Caco-2 (cell line): ENCODE results near the gene FTCD. TPM values are rescaled to one million over a fixed set of nuclear protein-coding genes. Genes with fewer than 3 reads are reported as not detected.

Source experiments
- BruUV-seq: library from RNA; stranded (reverse); fragments of 400-500 nt; replicated peaks from 2 replicates; lab custom pipeline; 2021; lab: Mats Ljungman, UMichigan
- CTCF ChIA-PET: fragments of 300-600 bp; sonication (Branson Sonifier 250); formaldehyde crosslinking; loops from one replicate; lab custom pipeline; 2022; ENCODE audit warnings: antibody characterized with exemption; lab: Charles Lee
- POLR2A ChIA-PET: fragments of 300-600 bp; sonication (Branson Sonifier 250); formaldehyde crosslinking; loops from one replicate; lab custom pipeline; 2022; ENCODE audit warnings: antibody characterized with exemption; lab: Charles Lee
- DNase-seq, 2 experiments: peaks; one replicate each; pipeline versions ENCODE4 v3.0.0 to v3.0.0-alpha.2; 2020 to 2022
- H3K27me3 ChIP-seq: replicated peaks from 2 replicates; pipeline ENCODE4 v1.6.0; 2011; ENCODE audit warnings: low read length; ENCODE audit not compliant: control insufficient read depth, insufficient read depth
- H3K36me3 ChIP-seq: 2 replicates; pipeline ENCODE4 v1.5.1; 2011; ENCODE audit warnings: low read length; ENCODE audit not compliant: control insufficient read depth, insufficient read depth
- H3K4me1 ChIP-seq: fragments of 250-450 bp; sonication (Bioruptor Pico); 2 replicates; pipeline ENCODE4 v1.5.1; 2020; ENCODE audit warnings: mild to moderate bottlenecking
- H3K4me3 ChIP-seq: 2 replicates; pipeline ENCODE4 v1.5.1; 2011; ENCODE audit warnings: low read depth, mild to moderate bottlenecking, control low read depth, low read length
- H3K9me3 ChIP-seq: fragments of 250-450 bp; sonication (Bioruptor Pico); 2 replicates; pipeline ENCODE4 v1.5.1; 2020; ENCODE audit warnings: mild to moderate bottlenecking, moderate library complexity
- H3K27ac Mint-ChIP-seq: one replicate; pipeline ENCODE4 v1.8.0; 2022; ENCODE audit warnings: mixed read lengths; ENCODE audit not compliant: unreplicated experiment
- H3K27me3 Mint-ChIP-seq: one replicate; pipeline ENCODE4 v1.8.0; 2022; ENCODE audit warnings: mixed read lengths; ENCODE audit not compliant: insufficient read depth, unreplicated experiment
- H3K36me3 Mint-ChIP-seq: one replicate; pipeline ENCODE4 v1.8.0; 2022; ENCODE audit warnings: mild to moderate bottlenecking, mixed read lengths; ENCODE audit not compliant: insufficient read depth, unreplicated experiment
- H3K4me1 Mint-ChIP-seq: one replicate; pipeline ENCODE4 v1.8.0; 2022; ENCODE audit warnings: low read depth, mixed read lengths; ENCODE audit not compliant: unreplicated experiment
- H3K4me3 Mint-ChIP-seq: one replicate; pipeline ENCODE4 v1.8.0; 2022; ENCODE audit warnings: mild to moderate bottlenecking, moderate library complexity, mixed read lengths; ENCODE audit not compliant: unreplicated experiment
- H3K9me3 Mint-ChIP-seq: one replicate; pipeline ENCODE4 v1.8.0; 2022; ENCODE audit warnings: mixed read lengths; ENCODE audit not compliant: unreplicated experiment
- intact Hi-C: fragments of 100-400 bp; cut with micrococcal nuclease; formaldehyde crosslinking; loops from one replicate; pipeline ENCODE4 v1.10.0; 2022; ENCODE audit not compliant: unreplicated experiment
- total RNA-seq: library from RNA; stranded (reverse); gene quantifications from 2 replicates; pipeline ENCODE4 v1.2.3, GENCODE V29; 2022
- TF ChIP-seq, protein P1 (sequence below), 2 experiments: fragments of 200-600 bp in 1 of 2; IDR thresholded peaks; 1 replicate in 1 of 2; 2 replicates in 1 of 2; pipeline versions ENCODE4 v1.5.1 to v1.8.0; 2011 to 2022; ENCODE audit warnings: antibody characterized with exemption in 1 of 2, control low read depth in 1 of 2, inconsistent platforms in 1 of 2, low read depth in 1 of 2, low read length in 1 of 2, mild to moderate bottlenecking in 1 of 2, moderate library complexity in 1 of 2; ENCODE audit not compliant: insufficient read depth in 1 of 2, severe bottlenecking in 1 of 2, unreplicated experiment in 1 of 2

Gene FTCD
- total RNA-seq, 1 experiment from 2014 or later, result 3.5 TPM

DNA sequence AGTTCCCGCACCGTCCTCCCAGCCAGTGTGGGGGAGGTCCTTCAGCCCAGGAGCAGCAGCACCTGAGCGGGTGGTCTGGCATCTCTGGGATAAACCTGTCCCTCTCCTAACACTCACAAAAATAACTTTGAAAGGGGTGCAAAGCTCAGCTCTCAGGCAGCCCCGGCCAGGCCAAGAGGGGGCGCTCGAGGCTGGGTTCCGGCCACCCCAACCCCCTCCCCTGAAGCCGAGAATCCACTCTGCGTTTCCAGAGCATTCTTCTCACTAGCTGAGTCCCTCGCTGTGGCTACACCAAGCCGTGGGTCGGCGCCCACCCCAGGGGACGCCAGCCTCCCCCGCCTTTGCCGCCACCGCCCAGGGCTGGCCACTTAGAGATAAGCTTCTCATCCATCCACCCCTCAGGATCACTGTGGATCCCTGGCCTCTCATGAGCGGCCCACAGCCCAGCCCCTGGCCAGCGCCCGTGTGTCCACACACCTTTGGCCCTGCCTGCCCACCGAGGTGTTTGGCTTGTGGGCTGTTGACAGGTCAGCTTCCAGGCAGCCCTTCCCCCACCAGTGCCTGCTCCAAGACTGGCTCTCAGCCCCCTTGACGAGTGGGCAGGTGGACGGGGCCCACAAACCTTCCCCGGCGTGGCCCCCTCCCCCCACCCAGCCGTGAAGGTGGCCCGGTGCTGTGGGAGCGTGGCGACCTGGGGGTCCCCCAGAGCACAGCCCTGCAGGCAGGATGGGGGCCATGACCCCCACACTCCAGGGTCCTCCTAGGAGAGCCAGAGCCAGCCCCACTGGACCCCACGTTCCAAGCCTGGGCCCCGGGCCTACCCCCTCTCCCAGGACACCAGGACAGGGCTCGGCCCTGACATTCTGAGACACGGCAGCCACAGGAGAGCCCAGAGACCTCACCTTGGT is 1.9 kb downstream of the FTCD start:
- no peak overlapping the region for H3K4me3 ChIP-seq
- Mint-ChIP-seq H3K4me1 (peaks cover 7% of the 10 kb centered on the region), H3K36me3 (peaks cover 7% of the 10 kb centered on the region), H3K9me3 (no peaks in the 10 kb centered on the region), H3K27ac (no peak overlapping the region), H3K27me3 (no peaks in the 10 kb centered on the region), H3K4me3 (no peak overlapping the region)
- intact Hi-C loops, result no loop called here
- POLR2A ChIA-PET, result no interaction called here
- CTCF ChIA-PET, result interaction anchor here (2.4 kb wide), 1 partner anchor 10 kb away, joined by 6 read pairs; no protein-coding TSS in a partner anchor
- H3K27me3 ChIP-seq, result no peaks in the 10 kb centered on the region
- H3K4me1 ChIP-seq, result no peaks in the 10 kb centered on the region
- DNase-seq, result peak in 1 of 2 experiments; percentile 35
- no TSS peak for BruUV-seq
- no peaks in the 10 kb centered on the region for H3K9me3 ChIP-seq
- TF ChIP-seq, protein P1, sequence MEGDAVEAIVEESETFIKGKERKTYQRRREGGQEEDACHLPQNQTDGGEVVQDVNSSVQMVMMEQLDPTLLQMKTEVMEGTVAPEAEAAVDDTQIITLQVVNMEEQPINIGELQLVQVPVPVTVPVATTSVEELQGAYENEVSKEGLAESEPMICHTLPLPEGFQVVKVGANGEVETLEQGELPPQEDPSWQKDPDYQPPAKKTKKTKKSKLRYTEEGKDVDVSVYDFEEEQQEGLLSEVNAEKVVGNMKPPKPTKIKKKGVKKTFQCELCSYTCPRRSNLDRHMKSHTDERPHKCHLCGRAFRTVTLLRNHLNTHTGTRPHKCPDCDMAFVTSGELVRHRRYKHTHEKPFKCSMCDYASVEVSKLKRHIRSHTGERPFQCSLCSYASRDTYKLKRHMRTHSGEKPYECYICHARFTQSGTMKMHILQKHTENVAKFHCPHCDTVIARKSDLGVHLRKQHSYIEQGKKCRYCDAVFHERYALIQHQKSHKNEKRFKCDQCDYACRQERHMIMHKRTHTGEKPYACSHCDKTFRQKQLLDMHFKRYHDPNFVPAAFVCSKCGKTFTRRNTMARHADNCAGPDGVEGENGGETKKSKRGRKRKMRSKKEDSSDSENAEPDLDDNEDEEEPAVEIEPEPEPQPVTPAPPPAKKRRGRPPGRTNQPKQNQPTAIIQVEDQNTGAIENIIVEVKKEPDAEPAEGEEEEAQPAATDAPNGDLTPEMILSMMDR (IDR thresholded peaks at IDR 0.05; ENCODE audit: insufficient read depth in 1 of 2, low read depth in 1 of 2, low read length in 1 of 2, severe bottlenecking in 1 of 2, unreplicated experiment in 1 of 2), result peak; percentile 30 to 33
- H3K36me3 ChIP-seq, result no peaks in the 10 kb centered on the region

GRCh38 chr21:46152927-46153246 is 2.5 kb downstream of the FTCD start:
- no peaks in the 10 kb centered on the region for H3K4me1 ChIP-seq
- H3K36me3 ChIP-seq, result no peaks in the 10 kb centered on the region
- Mint-ChIP-seq H3K27ac (no peak overlapping the region), H3K27me3 (no peaks in the 10 kb centered on the region), H3K4me3 (no peak overlapping the region), H3K9me3 (no peaks in the 10 kb centered on the region), H3K4me1 (peaks cover 7% of the 10 kb centered on the region), H3K36me3 (peaks cover 7% of the 10 kb centered on the region)
- ChIA-PET POLR2A (no interaction called here), CTCF (interaction anchor here (2.4 kb wide), 1 partner anchor 9 kb away, joined by 6 read pairs; no protein-coding TSS in a partner anchor)
- H3K4me3 ChIP-seq, result no peak overlapping the region
- H3K27me3 ChIP-seq, result no peaks in the 10 kb centered on the region
- TF ChIP-seq, protein P1 (IDR thresholded peaks at IDR 0.05; ENCODE audit: insufficient read depth in 1 of 2, low read depth in 1 of 2, low read length in 1 of 2, severe bottlenecking in 1 of 2, unreplicated experiment in 1 of 2), result no peak
- intact Hi-C loops, result no loop called here
- BruUV-seq, result no TSS peak
- no peaks in the 10 kb centered on the region for H3K9me3 ChIP-seq
- no peak for DNase-seq

- H3K9me3 Mint-ChIP-seq, result no peaks in the 10 kb centered on the region
- Histone ChIP-seq H3K4me3 (no peak overlapping the region), H3K4me1 (peaks cover 2% of the 10 kb centered on the region; the same call in 1 of the 2 replicates), H3K9me3 (no peaks in the 10 kb centered on the region), H3K36me3 (no peaks in the 10 kb centered on the region), H3K27me3 (no peaks in the 10 kb centered on the region)
- TF ChIP-seq, protein P1 (IDR thresholded peaks at IDR 0.05; ENCODE audit: insufficient read depth in 1 of 2, low read depth in 1 of 2, low read length in 1 of 2, severe bottlenecking in 1 of 2, unreplicated experiment in 1 of 2), result no peak
- POLR2A ChIA-PET, result no interaction called here
- peaks cover 7% of the 10 kb centered on the region for H3K4me1 Mint-ChIP-seq
- CTCF ChIA-PET, result interaction anchor here (2.4 kb wide), 1 partner anchor 9 kb away, joined by 6 read pairs; no protein-coding TSS in a partner anchor
- DNase-seq, result no peak
- no peak overlapping the region for H3K27ac Mint-ChIP-seq
- H3K4me3 Mint-ChIP-seq, result no peak overlapping the region
- peaks cover 4% of the 10 kb centered on the region for H3K36me3 Mint-ChIP-seq
- intact Hi-C loops, result no loop called here
- H3K27me3 Mint-ChIP-seq, result no peaks in the 10 kb centered on the region
- no TSS peak for BruUV-seq
These were observed 3.1 kb downstream of the FTCD start for GRCh38 chr21:46151989-46152926.
